GM21423 (cell line): ENCODE measurements around the gene SLC2A10.
"Not testable (repeated sequence)": the region's sequence is repeated elsewhere in the genome, so short reads cannot be mapped to it uniquely, and the experiment has no call there.

Source experiments
- ATAC-seq: cut with Tn5 transposase; IDR thresholded peaks from one replicate; pipeline ENCODE4 v1.9.1; 2021; ENCODE audit warnings: mild to moderate bottlenecking, moderate library complexity; ENCODE audit not compliant: unreplicated experiment

The SLC2A10 gene

GRCh38 chr20:46709459-46710152 lies at the start of gene SLC2A10:
Gene SLC2A10, plus strand, starts transcription at chr20:46709649. Its CDS starts 88 bp downstream, at chr20:46709737.
- no peak for ATAC-seq

- ATAC-seq, result no peak
Observed at GRCh38 chr20:46660487-46660886, 49.0 kb upstream of the SLC2A10 start.

- ATAC-seq, result no peak
Observed at GRCh38 chr20:46661659-46662058, 47.8 kb upstream of the SLC2A10 start.

GRCh38 chr20:46663531-46663930 lies 45.9 kb upstream of the SLC2A10 start:
- no peak for ATAC-seq

- no peak for ATAC-seq
Observed at GRCh38 chr20:46665602-46666001, 43.8 kb upstream of the SLC2A10 start.

DNA sequence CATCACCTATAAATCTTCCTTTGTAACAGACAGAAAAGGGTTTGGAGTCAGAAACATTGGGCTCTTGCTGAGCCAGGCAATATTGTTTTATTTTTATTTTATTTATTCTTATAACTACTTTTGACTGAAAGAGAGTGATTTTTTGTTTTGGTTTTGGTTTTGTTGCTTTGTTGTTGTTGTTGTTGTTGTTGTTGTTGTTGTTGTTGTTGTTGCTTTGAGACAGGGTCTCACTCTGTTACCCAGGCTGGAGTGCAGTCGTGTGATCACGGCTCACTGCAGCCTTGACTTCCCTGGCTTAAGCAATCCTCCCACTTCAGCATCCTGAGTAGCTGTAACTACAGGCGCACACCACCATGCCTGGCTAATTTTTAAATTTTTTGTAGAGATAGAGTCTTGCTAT lies 43.1 kb upstream of the SLC2A10 start:
- no peak for ATAC-seq

GRCh38 chr20:46666818-46667515 lies 42.5 kb upstream of the SLC2A10 start:
- ATAC-seq, result no peak

GRCh38 chr20:46670228-46670584 lies 39.2 kb upstream of the SLC2A10 start:
- ATAC-seq, result no peak

DNA sequence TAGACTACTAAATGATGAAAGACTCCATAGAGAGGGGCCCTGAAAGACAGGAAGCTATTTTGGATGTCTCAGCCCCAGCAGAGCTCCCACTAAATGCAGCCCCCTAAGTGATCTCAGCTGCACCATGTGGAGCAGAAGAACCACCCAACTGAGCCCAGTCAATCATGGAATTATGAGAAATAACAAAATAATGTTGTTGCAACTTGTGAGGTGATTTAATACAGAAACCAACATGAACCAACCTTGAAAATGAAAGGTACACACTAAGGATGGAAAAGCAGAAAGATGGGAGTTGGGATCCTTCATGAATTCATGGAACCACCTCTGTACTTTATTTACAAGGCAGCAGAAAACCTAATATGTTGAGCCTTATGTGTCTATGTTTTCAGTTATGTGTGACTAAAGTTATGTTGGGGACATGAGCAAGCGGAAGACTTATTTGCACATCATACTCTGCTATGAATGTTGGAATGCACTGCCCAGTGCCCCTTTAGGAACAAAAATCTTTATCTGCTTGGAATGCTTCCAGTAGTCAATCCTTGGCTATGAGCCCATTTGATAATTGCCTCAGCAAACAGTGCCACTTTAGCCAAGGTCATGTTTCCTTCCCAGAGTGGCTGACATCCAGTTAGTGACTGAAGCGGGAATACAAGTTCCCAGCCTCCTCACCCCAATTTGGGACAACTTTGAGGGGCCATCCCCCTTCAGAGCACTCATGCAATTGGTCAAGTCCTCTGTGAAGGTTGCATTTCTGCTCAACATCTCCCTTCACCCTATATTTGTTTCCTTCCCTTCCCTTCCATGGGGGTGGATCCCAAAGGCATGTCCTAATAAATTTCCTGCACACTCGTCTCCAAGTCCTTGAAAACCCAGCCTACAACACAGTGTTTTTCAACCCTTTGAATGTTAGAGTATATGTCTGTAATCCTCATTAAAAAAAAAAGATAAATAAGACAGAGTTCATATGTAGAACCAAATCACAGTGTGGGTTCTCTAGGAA lies 38.6 kb upstream of the SLC2A10 start:
- ATAC-seq, result no peak

GRCh38 chr20:46671866-46672542 lies 37.4 kb upstream of the SLC2A10 start:
- no peak for ATAC-seq

- no peak for ATAC-seq
Observed at GRCh38 chr20:46672543-46673148, 36.8 kb upstream of the SLC2A10 start.

DNA sequence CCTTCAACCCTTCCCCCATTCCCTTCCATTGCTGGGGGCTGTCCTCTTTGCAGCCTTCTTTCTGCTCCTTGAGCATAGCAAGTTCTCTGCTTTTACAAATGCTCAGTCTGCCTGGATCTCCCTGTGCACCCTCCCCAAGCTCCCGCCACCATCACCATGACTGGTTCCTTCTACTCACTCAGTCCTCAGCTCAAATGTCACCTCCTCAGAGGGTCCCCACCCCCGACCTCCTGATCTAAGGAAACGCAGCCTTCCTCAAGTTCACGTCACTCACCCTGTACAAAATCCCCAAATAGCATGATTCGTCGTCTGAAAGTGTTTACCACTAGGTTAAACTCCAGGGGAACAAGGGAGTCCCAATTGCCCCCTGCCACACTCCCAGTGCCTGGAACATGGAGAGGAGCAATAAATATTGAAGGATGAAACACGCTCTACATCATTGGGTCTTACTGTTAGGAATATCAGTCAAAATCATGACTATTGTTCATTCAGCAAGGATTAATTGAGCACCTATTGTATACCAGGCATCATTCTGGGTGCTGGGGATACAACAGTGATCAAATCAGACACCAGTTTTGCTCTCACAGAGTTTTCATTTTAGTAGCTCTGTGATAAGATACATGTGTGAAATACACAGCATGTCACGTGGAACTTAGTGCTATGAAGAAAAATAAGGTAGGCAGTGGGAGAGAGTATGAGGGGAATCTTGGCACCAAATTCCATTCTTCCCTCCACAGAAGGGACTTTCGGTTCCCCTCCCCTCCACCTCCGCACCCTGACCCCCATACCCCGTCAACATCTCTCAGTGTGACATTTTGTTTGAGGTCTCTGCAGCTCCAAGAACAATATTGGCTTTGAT lies 35.8 kb upstream of the SLC2A10 start:
- ATAC-seq, result no peak

DNA sequence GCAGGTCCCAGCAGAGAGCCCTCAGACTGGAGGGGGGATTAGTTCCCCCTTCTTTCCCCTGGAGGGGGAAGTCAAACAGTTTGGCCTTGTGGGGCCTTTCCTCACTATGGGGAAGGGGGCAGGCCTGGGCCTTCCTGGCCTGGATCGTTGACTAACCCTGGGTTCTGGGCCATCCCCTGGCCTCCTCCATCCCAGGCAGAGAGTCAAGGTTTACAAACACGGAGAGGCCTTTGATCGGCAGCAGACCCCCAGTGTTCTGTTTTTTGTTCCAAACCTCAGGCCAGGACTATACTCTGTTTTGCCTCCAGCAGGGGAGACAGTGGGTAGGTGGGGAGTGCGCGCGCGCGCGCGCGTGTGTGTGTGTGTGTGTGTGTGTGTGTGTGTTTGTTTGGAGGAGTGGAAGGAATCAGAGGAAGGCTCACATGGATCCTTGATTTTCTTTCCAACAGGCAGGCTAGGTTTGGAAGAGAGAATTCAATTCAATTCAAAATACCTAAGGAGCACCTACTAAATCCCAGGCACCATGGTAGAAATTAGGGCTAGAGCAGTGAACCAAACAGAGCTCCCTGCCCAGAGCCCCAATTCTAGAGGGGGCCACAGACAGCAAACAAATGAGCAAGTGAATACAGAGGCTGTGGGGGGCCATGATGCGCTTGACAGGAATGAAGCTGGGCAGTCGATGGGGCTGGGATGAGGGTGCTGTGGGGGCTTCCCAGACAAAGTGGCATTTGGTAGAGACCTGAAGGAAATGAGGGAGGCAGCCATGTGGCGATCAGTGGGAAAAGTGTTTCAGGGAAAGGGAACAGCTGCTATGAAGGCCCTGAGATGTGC lies 35.0 kb upstream of the SLC2A10 start:
- no peak for ATAC-seq

- ATAC-seq, result not testable (repeated sequence)
Observed at GRCh38 chr20:46676649-46677316, 32.7 kb upstream of the SLC2A10 start.

- ATAC-seq, result no peak
Observed at GRCh38 chr20:46677608-46678007, 31.8 kb upstream of the SLC2A10 start.

DNA sequence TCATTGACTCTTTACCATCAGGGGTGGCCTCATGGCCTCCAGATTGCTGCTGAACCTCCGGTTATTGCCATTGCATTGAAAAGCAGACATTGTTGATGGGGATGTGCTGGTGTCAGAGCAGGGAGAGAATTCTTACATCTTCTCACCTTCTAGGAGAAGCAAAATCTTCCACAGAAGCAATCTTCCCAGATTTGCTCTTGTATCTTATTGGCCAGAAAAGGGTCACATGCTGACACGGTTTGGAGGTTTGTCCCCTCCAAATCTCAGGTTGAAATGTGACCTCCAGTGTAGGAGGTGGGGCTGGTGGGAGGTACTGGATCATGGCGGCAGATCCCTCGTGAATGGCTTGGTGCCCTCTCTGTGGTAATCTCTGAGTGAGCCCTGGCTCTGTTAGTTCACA lies 30.9 kb upstream of the SLC2A10 start:
- no peak for ATAC-seq

DNA sequence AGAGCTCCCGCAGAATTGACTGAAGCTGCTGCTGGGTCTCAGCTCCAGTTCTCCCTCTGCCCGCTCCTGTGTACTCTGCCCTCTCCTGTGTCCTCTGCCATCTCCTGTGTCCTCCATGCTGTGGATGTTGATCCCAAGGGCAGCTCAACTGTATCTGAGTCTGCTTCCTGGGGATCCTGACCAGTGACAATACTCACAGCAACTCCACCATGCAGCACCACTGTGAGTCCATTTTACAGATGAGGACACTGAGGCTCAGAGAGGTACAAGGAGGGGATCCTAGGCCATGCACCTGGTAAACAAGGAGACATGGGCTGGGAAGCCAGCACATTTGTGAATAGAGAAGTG lies 28.8 kb upstream of the SLC2A10 start:
- ATAC-seq, result no peak
